HepG2 (cell line): ENCODE data around the gene GPR15LG. TPM values are rescaled to one million over a fixed set of nuclear protein-coding genes. Genes with fewer than 3 reads are reported as not detected.

Experiments
- ATAC-seq: fragments of 200-7000 bp; cut with Tn5 transposase; 3 replicates; pipeline ENCODE4 v1.9.1; 2020; ENCODE audit warnings: mild to moderate bottlenecking, moderate library complexity
- BruUV-seq: library from RNA; stranded (reverse); fragments of 400-500 nt; replicated peaks from 2 replicates; lab custom pipeline; 2021; lab: Mats Ljungman, UMichigan
- CTCF ChIA-PET: fragments of 300-600 bp; formaldehyde crosslinking; extraction: SDS; loops from one replicate; lab custom pipeline; 2021; ENCODE audit warnings: low total read pairs, inconsistent platforms, low intra/inter-chr PET ratio; lab: Yijun Ruan, JAX
- POLR2A ChIA-PET: fragments of 350-600 bp; sonication (Branson Sonifier 250); formaldehyde crosslinking; loops from one replicate; lab custom pipeline; 2020; ENCODE audit warnings: antibody characterized with exemption, inconsistent platforms; lab: Yijun Ruan, JAX
- DNase-seq: peaks from one replicate; pipeline ENCODE4 v3.0.0-alpha.2; 2015; ENCODE audit warnings: low spot score
- FAIRE-seq: peaks from 3 replicates; lab custom pipeline; 2011; peaks lifted over from hg19 to GRCh38; lab: Jason Lieb, UNC
- H2AFZ ChIP-seq: one replicate; pipeline ENCODE4 v1.6.1; 2011; ENCODE audit warnings: low read length, inconsistent platforms
- H3K27ac ChIP-seq: fragments of 300-600 bp; 3 replicates; pipeline ENCODE4 v1.8.0; 2011; ENCODE audit warnings: mixed run types, mild to moderate bottlenecking, mixed read lengths, low read length, inconsistent platforms; ENCODE audit not compliant: insufficient read depth; ENCODE audit errors: extremely low read length
- H3K27me3 ChIP-seq, 2 experiments: fragments of 200-600 bp in 1 of 2; 2 replicates in 1 of 2; 3 replicates in 1 of 2; pipeline versions ENCODE4 v1.6.0 to v1.8.0; 2011; ENCODE audit warnings: low read length in 2 of 2, mild to moderate bottlenecking in 2 of 2, moderate library complexity in 2 of 2, inconsistent platforms in 1 of 2; ENCODE audit not compliant: insufficient read depth in 2 of 2, control insufficient read depth in 1 of 2
- H3K36me3 ChIP-seq, 2 experiments: fragments of 200-600 bp in 1 of 2; replicated peaks in 1 of 2; 2 replicates in 1 of 2; 3 replicates in 1 of 2; pipeline versions ENCODE4 v1.5.1 to v1.8.0; 2011; ENCODE audit warnings: low read length in 2 of 2, inconsistent platforms in 1 of 2; ENCODE audit not compliant: insufficient read depth in 2 of 2, control insufficient read depth in 1 of 2
- H3K4me1 ChIP-seq: 2 replicates; pipeline ENCODE4 v1.5.1; 2012; ENCODE audit warnings: low read length, inconsistent platforms; ENCODE audit not compliant: insufficient read depth
- H3K4me2 ChIP-seq: 2 replicates; pipeline ENCODE4 v1.6.0; 2011; ENCODE audit warnings: low read depth, low read length, inconsistent platforms
- H3K4me3 ChIP-seq, 3 experiments: fragments of 200-600 bp in 1 of 3; sonication (generic), shearing (Covaris generic) in 1 of 3; replicated peaks in 1 of 3; 2 replicates each; pipeline ENCODE4 v1.5.1; 2011 to 2016; ENCODE audit warnings: low read length in 3 of 3, inconsistent platforms in 2 of 3, low read depth in 2 of 3, mild to moderate bottlenecking in 2 of 3, control low read depth in 1 of 3, mixed read lengths in 1 of 3; ENCODE audit not compliant: insufficient read depth in 1 of 3
- H3K79me2 ChIP-seq: one replicate; pipeline ENCODE4 v1.6.1; 2011; ENCODE audit warnings: low read length, inconsistent platforms; ENCODE audit not compliant: insufficient read depth
- H3K9ac ChIP-seq: 2 replicates; pipeline ENCODE4 v1.6.0; 2011; ENCODE audit warnings: mild to moderate bottlenecking, low read depth, low read length, inconsistent platforms; ENCODE audit not compliant: insufficient read depth
- H3K9me3 ChIP-seq: 2 replicates; pipeline ENCODE4 v1.5.1; 2012; ENCODE audit warnings: mild to moderate bottlenecking, low read length
- H4K20me1 ChIP-seq: 2 replicates; pipeline ENCODE4 v1.6.0; 2011; ENCODE audit warnings: inconsistent platforms, mild to moderate bottlenecking, low read length, moderate library complexity; ENCODE audit not compliant: insufficient read depth
- ELF3 ChIP-seq: IDR thresholded peaks from 2 replicates; pipeline ENCODE4 v1.6.1; 2016; ENCODE audit warnings: missing genetic modification reagents, missing compliant biosample characterization
- HNF1A ChIP-seq, 2 experiments: sonication (generic) in 1 of 2; formaldehyde crosslinking in 1 of 2; IDR thresholded peaks; 2 replicates each; pipeline versions ENCODE4 v1.4.0 to v1.6.1; 2016 to 2020; ENCODE audit warnings: borderline replicate concordance in 1 of 2, low read depth in 1 of 2, mild to moderate bottlenecking in 1 of 2, missing genetic modification reagents in 1 of 2
- MBD4 ChIP-seq: IDR thresholded peaks from 2 replicates; pipeline ENCODE4 v1.6.1; 2012; ENCODE audit warnings: low read length, inconsistent platforms, borderline replicate concordance
- NR2F1 ChIP-seq, 2 experiments: fragments of 450-650 bp in 1 of 2; formaldehyde crosslinking in 1 of 2; IDR thresholded peaks; 2 replicates each; pipeline versions ENCODE4 v1.5.0 to v1.6.1; 2016 to 2020; ENCODE audit warnings: mild to moderate bottlenecking in 1 of 2, missing compliant biosample characterization in 1 of 2, missing genetic modification reagents in 1 of 2, moderate library complexity in 1 of 2
- STAG1 ChIP-seq: sonication (generic); formaldehyde crosslinking; IDR thresholded peaks from 2 replicates; pipeline ENCODE4 v1.4.0; 2020; ENCODE audit warnings: missing genetic modification reagents
- ZNF205 ChIP-seq: IDR thresholded peaks from 2 replicates; pipeline ENCODE4 v1.6.1; 2018; ENCODE audit warnings: missing biosample characterization, missing genetic modification reagents
- ZNF572 ChIP-seq: sonication (generic); formaldehyde crosslinking; IDR thresholded peaks from 2 replicates; pipeline ENCODE4 v1.5.1; 2020; ENCODE audit warnings: mild to moderate bottlenecking, missing genetic modification reagents
- ZNF615 ChIP-seq: sonication (generic); formaldehyde crosslinking; IDR thresholded peaks from 2 replicates; pipeline ENCODE4 v1.5.0; 2020; ENCODE audit warnings: mild to moderate bottlenecking, missing genetic modification reagents, borderline replicate concordance
- WGBS: methylation state at CpG from one replicate; pipeline ENCODE4 v1.1.6; 2017; ENCODE audit warnings: low lambda C conversion rate; 5-methylcytosine and 5-hydroxymethylcytosine counted together
- in situ Hi-C: cut with HindIII; loops from 2 replicates; pipeline ENCODE4 v1.10.0; 2017; ENCODE audit warnings: low pct_unique_long_range_greater_than_20kb; ENCODE audit not compliant: extremely low pct_ligation_motif_present
- intact Hi-C: fragments of 100-400 bp; cut with micrococcal nuclease; formaldehyde crosslinking; loops from one replicate; pipeline ENCODE4 v1.10.0; 2022; ENCODE audit not compliant: unreplicated experiment
- polyA plus RNA-seq, 8 experiments: library from polyadenylated mRNA; depleted of rRNA in 3 of 8; stranded (reverse) in 7 of 8; unstranded in 1 of 8; fragments of >200 nt; fragmentation: Illumina TruSeq in 4 of 8; extraction: Trizol in 4 of 8; gene quantifications; 2 replicates each; pipeline versions ENCODE4 v1.2.1 to v1.2.3, GENCODE V29; 2011 to 2016; ENCODE audit warnings: low read depth in 4 of 8, missing spikeins in 1 of 8, mixed read lengths in 1 of 8; ENCODE audit not compliant: insufficient read depth in 1 of 8
- total RNA-seq, 5 experiments: library from RNA; depleted of rRNA; stranded (reverse); fragments of >200 nt; fragmentation: Illumina TruSeq; extraction: Trizol; gene quantifications; 2 replicates each; pipeline ENCODE4 v1.2.3, GENCODE V29; 2016; ENCODE audit warnings: low read depth in 1 of 5
- TF ChIP-seq, protein P1 (sequence below): sonication (generic); formaldehyde crosslinking; IDR thresholded peaks from 2 replicates; pipeline ENCODE4 v1.5.0; 2020; ENCODE audit warnings: mild to moderate bottlenecking, missing genetic modification reagents, moderate library complexity
- TF ChIP-seq, protein P2 (sequence below): sonication (generic); formaldehyde crosslinking; IDR thresholded peaks from 2 replicates; pipeline ENCODE4 v1.5.1; 2020; ENCODE audit warnings: mild to moderate bottlenecking, moderate library complexity, missing genetic modification reagents

The GPR15LG gene
- total and polyA plus RNA-seq, 2 of the 13 experiments (the other 11 are each of a cell fraction or from before 2014, with no cell fraction given), result not detected

DNA sequence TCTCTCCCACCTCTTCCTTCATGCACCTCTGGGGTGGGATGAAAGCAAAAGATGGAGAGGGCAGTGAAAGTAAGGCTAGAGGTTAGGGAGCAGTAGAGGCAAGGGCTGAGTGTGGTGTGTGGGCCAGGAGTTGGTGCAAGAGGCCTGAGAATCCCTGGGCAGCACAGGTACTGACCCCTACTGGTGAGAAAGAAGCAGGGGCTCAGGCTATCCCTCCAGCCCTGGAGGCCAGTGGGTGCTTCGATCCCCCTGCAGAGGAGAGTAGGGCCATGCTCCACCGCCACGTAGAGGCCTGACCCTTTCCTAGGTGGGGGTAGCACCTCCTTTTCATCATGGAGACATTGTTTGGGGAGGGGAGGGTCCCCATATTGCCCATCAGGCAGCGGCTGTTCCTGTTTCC is 30.5 kb downstream of the GPR15LG start:
- ChIA-PET CTCF (interaction anchor here (3.7 kb wide), 1 partner anchor 78 kb away, joined by 22 read pairs; no protein-coding TSS in a partner anchor), POLR2A (no interaction called here)
- TF ChIP-seq STAG1 (CRISPR knock-in tag) (peak; percentile 27), ZNF615 (no peak)
- TF ChIP-seq, protein P1, sequence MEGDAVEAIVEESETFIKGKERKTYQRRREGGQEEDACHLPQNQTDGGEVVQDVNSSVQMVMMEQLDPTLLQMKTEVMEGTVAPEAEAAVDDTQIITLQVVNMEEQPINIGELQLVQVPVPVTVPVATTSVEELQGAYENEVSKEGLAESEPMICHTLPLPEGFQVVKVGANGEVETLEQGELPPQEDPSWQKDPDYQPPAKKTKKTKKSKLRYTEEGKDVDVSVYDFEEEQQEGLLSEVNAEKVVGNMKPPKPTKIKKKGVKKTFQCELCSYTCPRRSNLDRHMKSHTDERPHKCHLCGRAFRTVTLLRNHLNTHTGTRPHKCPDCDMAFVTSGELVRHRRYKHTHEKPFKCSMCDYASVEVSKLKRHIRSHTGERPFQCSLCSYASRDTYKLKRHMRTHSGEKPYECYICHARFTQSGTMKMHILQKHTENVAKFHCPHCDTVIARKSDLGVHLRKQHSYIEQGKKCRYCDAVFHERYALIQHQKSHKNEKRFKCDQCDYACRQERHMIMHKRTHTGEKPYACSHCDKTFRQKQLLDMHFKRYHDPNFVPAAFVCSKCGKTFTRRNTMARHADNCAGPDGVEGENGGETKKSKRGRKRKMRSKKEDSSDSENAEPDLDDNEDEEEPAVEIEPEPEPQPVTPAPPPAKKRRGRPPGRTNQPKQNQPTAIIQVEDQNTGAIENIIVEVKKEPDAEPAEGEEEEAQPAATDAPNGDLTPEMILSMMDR (CRISPR knock-in tag), result peak; percentile 49
- in situ Hi-C loops, result no loop called here
- Histone ChIP-seq H3K9ac (no peak overlapping the region), H3K4me3 (no peak overlapping the region), H3K36me3 (no peaks in the 10 kb centered on the region), H4K20me1 (no peaks in the 10 kb centered on the region), H3K79me2 (no peaks in the 10 kb centered on the region), H3K27ac (no peak overlapping the region), H3K4me1 (no peaks in the 10 kb centered on the region), H3K4me2 (no peak overlapping the region), H3K27me3 (peaks cover 1 to 17% of the 10 kb centered on the region in 2 experiments; a peak in 3 of 5 replicates), H2AFZ (no peak overlapping the region), H3K9me3 (no peaks in the 10 kb centered on the region)
- BruUV-seq, result no TSS peak
- intact Hi-C loops, result no loop called here
- WGBS, result 100% methylated on average over 1 of the region's 4 CpGs
- DNase-seq (peak; percentile 12), ATAC-seq (peak; percentile 80), FAIRE-seq (no peak)

GRCh38 chr10:84204610-84205009 is 31.0 kb downstream of the GPR15LG start:
- Histone ChIP-seq H3K4me1 (no peaks in the 10 kb centered on the region), H3K27me3 (peaks cover 1 to 17% of the 10 kb centered on the region in 2 experiments; a peak in 3 of 5 replicates), H3K36me3 (no peaks in the 10 kb centered on the region), H3K9me3 (no peaks in the 10 kb centered on the region), H3K79me2 (no peaks in the 10 kb centered on the region), H3K9ac (no peak overlapping the region), H3K4me2 (no peak overlapping the region), H4K20me1 (no peaks in the 10 kb centered on the region), H2AFZ (no peak overlapping the region), H3K27ac (no peak overlapping the region), H3K4me3 (no peak overlapping the region)
- DNase-seq (no peak), ATAC-seq (no peak), FAIRE-seq (no peak)
- CTCF ChIA-PET, result interaction anchor here (3.7 kb wide), 1 partner anchor 79 kb away, joined by 22 read pairs; no protein-coding TSS in a partner anchor
- WGBS, result 13% methylated on average over 4 of the region's 4 CpGs
- BruUV-seq, result no TSS peak
- POLR2A ChIA-PET, result no interaction called here
- in situ Hi-C loops, result loop anchor here (5.0 kb wide), 1 partner anchor 72 kb away; no protein-coding TSS in a partner anchor
- intact Hi-C loops, result loop anchor here (1.0 kb wide), 3 partner anchors 56 to 128 kb away; no protein-coding TSS in a partner anchor
- TF ChIP-seq HNF1A (IDR thresholded peaks at IDR 0.05; ENCODE audit: low read depth) (no peak), HNF1A (CRISPR knock-in tag; IDR thresholded peaks at IDR 0.05; ENCODE audit: borderline replicate concordance) (no peak), ZNF572 (no peak), NR2F1 (CRISPR knock-in tag; IDR thresholded peaks at IDR 0.05) (no peak), MBD4 (no peak), ELF3 (CRISPR knock-in tag) (no peak), ZNF205 (CRISPR knock-in tag) (no peak)
- TF ChIP-seq, protein P2, sequence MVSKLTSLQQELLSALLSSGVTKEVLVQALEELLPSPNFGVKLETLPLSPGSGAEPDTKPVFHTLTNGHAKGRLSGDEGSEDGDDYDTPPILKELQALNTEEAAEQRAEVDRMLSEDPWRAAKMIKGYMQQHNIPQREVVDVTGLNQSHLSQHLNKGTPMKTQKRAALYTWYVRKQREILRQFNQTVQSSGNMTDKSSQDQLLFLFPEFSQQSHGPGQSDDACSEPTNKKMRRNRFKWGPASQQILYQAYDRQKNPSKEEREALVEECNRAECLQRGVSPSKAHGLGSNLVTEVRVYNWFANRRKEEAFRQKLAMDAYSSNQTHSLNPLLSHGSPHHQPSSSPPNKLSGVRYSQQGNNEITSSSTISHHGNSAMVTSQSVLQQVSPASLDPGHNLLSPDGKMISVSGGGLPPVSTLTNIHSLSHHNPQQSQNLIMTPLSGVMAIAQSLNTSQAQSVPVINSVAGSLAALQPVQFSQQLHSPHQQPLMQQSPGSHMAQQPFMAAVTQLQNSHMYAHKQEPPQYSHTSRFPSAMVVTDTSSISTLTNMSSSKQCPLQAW (CRISPR knock-in tag), result no peak
